ENCODE measurements around the gene VWF.

The VWF gene

GRCh38 chr12:6148061-6148460, 23.6 kb upstream of the VWF start:
- Histone ChIP-seq H4K91ac (ENCODE audit: low read length) (no peak overlapping the region), H3K36me3 (ENCODE audit: control insufficient read depth in 1 of 2, insufficient read depth in 2 of 2, low read depth in 1 of 2, low read length in 2 of 2) (no peaks in the 10 kb centered on the region), H3K27ac (ENCODE audit: low read length, poor library complexity, severe bottlenecking) (no peak overlapping the region), H3K14ac (ENCODE audit: low read length in 2 of 2) (no peak overlapping the region), H2AFZ (ENCODE audit: low read depth, low read length) (no peak overlapping the region), H3K18ac (ENCODE audit: low read depth in 1 of 2, low read length in 2 of 2) (no peak overlapping the region), H3K4me3 (ENCODE audit: insufficient read depth in 1 of 2, low read depth in 1 of 2, low read length in 2 of 2) (no peak overlapping the region), H3K23ac (ENCODE audit: low read length in 2 of 2) (no peak overlapping the region), H3K79me1 (replicated peaks; ENCODE audit: low read length, poor library complexity, severe bottlenecking) (no peaks in the 10 kb centered on the region), H2AK5ac (ENCODE audit: low read length, severe bottlenecking) (no peak overlapping the region), H3K9me3 (ENCODE audit: control insufficient read depth, low read length) (no peaks in the 10 kb centered on the region), H3K4me2 (ENCODE audit: low read length, poor library complexity, severe bottlenecking) (no peak overlapping the region), H3K27me3 (ENCODE audit: control insufficient read depth in 1 of 2, insufficient read depth in 1 of 2, low read length in 2 of 2) (no peaks in the 10 kb centered on the region), H2BK120ac (ENCODE audit: low read depth, low read length) (no peak overlapping the region), H3K4me1 (ENCODE audit: control insufficient read depth, insufficient read depth, low read depth, low read length) (peaks cover 2% of the 10 kb centered on the region), H2BK12ac (ENCODE audit: low read length in 2 of 2) (no peak overlapping the region), H3K4ac (ENCODE audit: low read depth in 1 of 2, low read length in 2 of 2) (no peak overlapping the region), H4K8ac (ENCODE audit: low read length) (peak overlapping the region; percentile 1), H2BK15ac (ENCODE audit: low read depth, poor library complexity, severe bottlenecking) (no peak overlapping the region), H3K9ac (ENCODE audit: low read length) (no peak overlapping the region), H2BK5ac (ENCODE audit: low read depth, low read length, poor library complexity, severe bottlenecking) (no peak overlapping the region)
- no peak for DNase-seq
- WGBS = no CpG with 5 or more reads among the region's 2 CpGs

- Histone ChIP-seq H3K4me1 (ENCODE audit: control insufficient read depth, insufficient read depth, low read depth, low read length) (peaks cover 2% of the 10 kb centered on the region), H3K4me2 (ENCODE audit: low read length, poor library complexity, severe bottlenecking) (no peak overlapping the region), H4K8ac (ENCODE audit: low read length) (no peak overlapping the region), H2BK12ac (ENCODE audit: low read length in 2 of 2) (no peak overlapping the region), H2AK5ac (ENCODE audit: low read length, severe bottlenecking) (no peak overlapping the region), H3K27me3 (ENCODE audit: control insufficient read depth in 1 of 2, insufficient read depth in 1 of 2, low read length in 2 of 2) (no peaks in the 10 kb centered on the region), H2BK5ac (ENCODE audit: low read depth, low read length, poor library complexity, severe bottlenecking) (no peak overlapping the region), H3K18ac (ENCODE audit: low read depth in 1 of 2, low read length in 2 of 2) (no peak overlapping the region), H3K36me3 (ENCODE audit: control insufficient read depth in 1 of 2, insufficient read depth in 2 of 2, low read depth in 1 of 2, low read length in 2 of 2) (no peaks in the 10 kb centered on the region), H2BK15ac (ENCODE audit: low read depth, poor library complexity, severe bottlenecking) (no peak overlapping the region), H3K14ac (ENCODE audit: low read length in 2 of 2) (no peak overlapping the region), H4K91ac (ENCODE audit: low read length) (no peak overlapping the region), H3K23ac (ENCODE audit: low read length in 2 of 2) (no peak overlapping the region), H3K4ac (ENCODE audit: low read depth in 1 of 2, low read length in 2 of 2) (no peak overlapping the region), H3K27ac (ENCODE audit: low read length, poor library complexity, severe bottlenecking) (no peak overlapping the region), H3K9ac (ENCODE audit: low read length) (no peak overlapping the region), H2AFZ (ENCODE audit: low read depth, low read length) (no peak overlapping the region), H2BK120ac (ENCODE audit: low read depth, low read length) (no peak overlapping the region), H3K4me3 (ENCODE audit: insufficient read depth in 1 of 2, low read depth in 1 of 2, low read length in 2 of 2) (no peak overlapping the region), H3K9me3 (ENCODE audit: control insufficient read depth, low read length) (no peaks in the 10 kb centered on the region), H3K79me1 (replicated peaks; ENCODE audit: low read length, poor library complexity, severe bottlenecking) (no peaks in the 10 kb centered on the region)
- WGBS = 89% methylated on average over 2 of the region's 5 CpGs
- no peak for DNase-seq
Measured at GRCh38 chr12:6146951-6147350, 22.5 kb upstream of the VWF start.

GRCh38 chr12:6146509-6146908, 22.0 kb upstream of the VWF start:
- Histone ChIP-seq H3K36me3 (ENCODE audit: control insufficient read depth in 1 of 2, insufficient read depth in 2 of 2, low read depth in 1 of 2, low read length in 2 of 2) (no peaks in the 10 kb centered on the region), H3K9ac (ENCODE audit: low read length) (no peak overlapping the region), H3K4me2 (ENCODE audit: low read length, poor library complexity, severe bottlenecking) (no peak overlapping the region), H2BK12ac (ENCODE audit: low read length in 2 of 2) (no peak overlapping the region), H2BK15ac (ENCODE audit: low read depth, poor library complexity, severe bottlenecking) (no peak overlapping the region), H3K4me3 (ENCODE audit: insufficient read depth in 1 of 2, low read depth in 1 of 2, low read length in 2 of 2) (no peak overlapping the region), H3K4ac (ENCODE audit: low read depth in 1 of 2, low read length in 2 of 2) (no peak overlapping the region), H3K27me3 (ENCODE audit: control insufficient read depth in 1 of 2, insufficient read depth in 1 of 2, low read length in 2 of 2) (no peaks in the 10 kb centered on the region), H3K27ac (ENCODE audit: low read length, poor library complexity, severe bottlenecking) (no peak overlapping the region), H2BK120ac (ENCODE audit: low read depth, low read length) (no peak overlapping the region), H3K14ac (ENCODE audit: low read length in 2 of 2) (no peak overlapping the region), H2BK5ac (ENCODE audit: low read depth, low read length, poor library complexity, severe bottlenecking) (no peak overlapping the region), H3K9me3 (ENCODE audit: control insufficient read depth, low read length) (no peaks in the 10 kb centered on the region), H2AK5ac (ENCODE audit: low read length, severe bottlenecking) (no peak overlapping the region), H3K4me1 (ENCODE audit: control insufficient read depth, insufficient read depth, low read depth, low read length) (peaks cover 2% of the 10 kb centered on the region), H4K8ac (ENCODE audit: low read length) (no peak overlapping the region), H3K23ac (ENCODE audit: low read length in 2 of 2) (no peak overlapping the region), H4K91ac (ENCODE audit: low read length) (no peak overlapping the region), H3K18ac (ENCODE audit: low read depth in 1 of 2, low read length in 2 of 2) (no peak overlapping the region), H2AFZ (ENCODE audit: low read depth, low read length) (no peak overlapping the region), H3K79me1 (replicated peaks; ENCODE audit: low read length, poor library complexity, severe bottlenecking) (no peaks in the 10 kb centered on the region)
- no peak for DNase-seq
- 92% methylated on average over 7 of the region's 7 CpGs for WGBS

GRCh38 chr12:6145564-6145963, 21.1 kb upstream of the VWF start:
- H3K4ac ChIP-seq (ENCODE audit: low read depth in 1 of 2, low read length in 2 of 2) = no peak overlapping the region
- H3K9ac ChIP-seq (ENCODE audit: low read length) = no peak overlapping the region
- no peak overlapping the region for H4K91ac ChIP-seq (ENCODE audit: low read length)
- no peak overlapping the region for H3K23ac ChIP-seq (ENCODE audit: low read length in 2 of 2)
- no peak overlapping the region for H2BK5ac ChIP-seq (ENCODE audit: low read depth, low read length, poor library complexity, severe bottlenecking)
- no peak overlapping the region for H3K4me3 ChIP-seq (ENCODE audit: insufficient read depth in 1 of 2, low read depth in 1 of 2, low read length in 2 of 2)
- no peaks in the 10 kb centered on the region for H3K27me3 ChIP-seq (ENCODE audit: control insufficient read depth in 1 of 2, insufficient read depth in 1 of 2, low read length in 2 of 2)
- H3K79me1 ChIP-seq (replicated peaks; ENCODE audit: low read length, poor library complexity, severe bottlenecking) = no peaks in the 10 kb centered on the region
- H3K9me3 ChIP-seq (ENCODE audit: control insufficient read depth, low read length) = no peaks in the 10 kb centered on the region
- no peak overlapping the region for H3K27ac ChIP-seq (ENCODE audit: low read length, poor library complexity, severe bottlenecking)
- WGBS = 91% methylated on average over 8 of the region's 8 CpGs
- no peak overlapping the region for H2AFZ ChIP-seq (ENCODE audit: low read depth, low read length)
- no peak overlapping the region for H2BK120ac ChIP-seq (ENCODE audit: low read depth, low read length)
- DNase-seq = no peak
- H2BK15ac ChIP-seq (ENCODE audit: low read depth, poor library complexity, severe bottlenecking) = no peak overlapping the region
- H2AK5ac ChIP-seq (ENCODE audit: low read length, severe bottlenecking) = no peak overlapping the region
- H3K14ac ChIP-seq (ENCODE audit: low read length in 2 of 2) = no peak overlapping the region
- H3K36me3 ChIP-seq (ENCODE audit: control insufficient read depth in 1 of 2, insufficient read depth in 2 of 2, low read depth in 1 of 2, low read length in 2 of 2) = no peaks in the 10 kb centered on the region
- H2BK12ac ChIP-seq (ENCODE audit: low read length in 2 of 2) = no peak overlapping the region
- peaks cover 5% of the 10 kb centered on the region for H3K4me1 ChIP-seq (ENCODE audit: control insufficient read depth, insufficient read depth, low read depth, low read length)
- H3K18ac ChIP-seq (ENCODE audit: low read depth in 1 of 2, low read length in 2 of 2) = no peak overlapping the region
- no peak overlapping the region for H4K8ac ChIP-seq (ENCODE audit: low read length)
- no peak overlapping the region for H3K4me2 ChIP-seq (ENCODE audit: low read length, poor library complexity, severe bottlenecking)

Measured in mesenchymal stem cell (in vitro differentiated cells and primary cell).